GM11168 (cell line): ENCODE results near the gene CSRP3.

Experiments
- in situ Hi-C: fragments of 300-500 bp; cut with MboI; formaldehyde crosslinking; loops from one replicate; pipeline ENCODE4 v1.12.0; 2022; ENCODE audit warnings: low sequenced_read_pairs; ENCODE audit not compliant: unreplicated experiment

CSRP3 gene

DNA sequence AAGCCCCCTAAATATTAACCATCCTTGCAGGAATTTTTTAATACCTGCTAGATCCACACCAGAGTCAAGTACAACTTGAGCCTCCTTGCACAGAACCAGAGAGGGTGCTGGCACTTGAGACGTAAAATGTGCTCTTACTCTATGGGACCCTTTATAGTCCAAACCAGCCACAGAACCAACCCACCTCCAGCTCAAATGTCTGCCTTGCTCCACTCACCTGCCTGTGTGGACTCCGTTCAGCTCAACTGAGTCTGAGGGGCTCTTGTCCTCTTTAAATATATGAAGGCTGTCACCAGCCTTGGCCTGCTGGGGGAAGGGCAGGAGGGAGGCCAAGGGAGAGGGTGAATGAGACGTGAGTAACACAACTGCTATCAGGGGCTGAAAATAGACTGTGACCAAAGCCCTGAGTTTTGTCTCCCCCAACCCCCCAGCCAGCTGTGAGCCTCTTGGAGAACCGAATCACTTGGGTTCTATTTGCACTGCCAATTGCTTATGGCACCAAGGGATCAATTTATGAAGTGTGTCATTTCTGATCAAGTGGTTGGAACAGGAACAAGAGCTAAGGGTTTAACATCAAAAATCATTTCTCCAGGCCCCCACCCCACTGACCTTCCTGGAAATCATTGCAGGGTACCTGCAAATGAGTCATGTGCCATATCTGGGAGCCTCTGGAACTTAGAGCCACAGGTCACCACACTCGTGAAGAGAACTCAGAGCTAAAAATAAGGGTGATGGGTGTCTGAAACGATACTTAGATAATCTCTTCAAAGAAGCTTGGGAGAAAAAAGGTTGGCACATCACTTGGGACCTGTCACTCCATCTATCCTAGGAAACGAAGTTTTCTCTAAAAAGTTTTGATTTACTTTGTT, at the start of gene CSRP3:
TSS of gene CSRP3 (minus strand) at position 247 of the 869 bp plus-strand sequence. CDS start 9,535 bp downstream, outside the sequence.
- in situ Hi-C loops = no loop called here

DNA sequence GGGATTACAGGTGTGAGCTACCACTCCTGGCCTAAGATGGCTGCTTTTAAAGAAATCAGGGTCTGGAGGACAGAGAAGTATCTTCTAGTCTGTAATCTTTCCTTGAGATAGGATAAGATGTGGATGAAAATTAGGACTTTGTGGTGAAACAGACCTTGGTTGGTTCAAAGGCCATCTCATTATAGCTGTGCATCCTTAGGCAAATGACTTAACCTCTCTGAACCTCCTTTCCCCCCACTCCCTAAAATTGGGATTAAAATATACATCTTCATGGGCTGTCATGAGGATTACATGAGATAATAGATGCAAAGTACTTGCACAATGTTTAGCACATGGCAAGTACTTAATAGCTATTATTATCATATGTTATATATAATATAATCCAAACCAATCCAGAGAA, 49.8 kb upstream of the CSRP3 start:
- in situ Hi-C loops = no loop called here

DNA sequence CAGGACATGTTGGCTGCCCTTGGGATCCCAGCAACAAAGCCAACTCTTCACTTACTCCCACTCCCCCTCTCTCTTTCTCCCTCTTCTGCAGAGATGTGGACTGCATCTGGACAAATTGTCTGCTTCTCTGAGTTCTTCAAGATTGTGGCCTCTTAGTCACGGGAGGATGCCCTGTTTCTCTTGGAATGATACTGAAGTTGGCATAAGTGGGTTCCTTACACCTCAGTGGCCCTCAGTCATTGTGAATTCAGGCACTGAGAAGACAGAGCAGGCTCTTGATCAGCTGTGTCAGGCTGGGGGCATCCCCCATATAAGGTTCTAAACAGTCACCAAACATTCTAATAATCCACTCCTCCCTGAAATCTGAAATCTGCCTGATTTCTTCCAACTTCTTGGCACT, 45.0 kb upstream of the CSRP3 start:
- in situ Hi-C loops = no loop called here

DNA sequence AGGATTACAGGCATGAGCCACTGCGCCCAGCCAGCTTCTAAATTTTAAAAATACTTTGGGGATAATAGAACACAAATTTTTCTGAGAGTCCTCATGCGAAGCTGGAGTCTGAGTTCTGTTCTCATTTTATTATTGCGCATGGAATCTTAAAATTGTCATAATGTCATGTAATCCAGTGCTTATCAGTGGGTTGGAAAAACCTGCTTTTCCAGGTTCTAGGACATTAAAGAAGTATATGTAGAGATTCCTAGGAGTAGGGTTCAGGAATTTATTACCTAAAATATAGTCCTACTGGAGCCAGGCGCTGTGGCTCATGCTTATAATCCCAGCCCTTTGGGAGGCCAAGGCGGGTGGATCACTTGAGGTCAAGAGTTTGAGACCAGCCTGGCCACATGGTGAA, 43.6 kb upstream of the CSRP3 start:
- in situ Hi-C loops = no loop called here

DNA sequence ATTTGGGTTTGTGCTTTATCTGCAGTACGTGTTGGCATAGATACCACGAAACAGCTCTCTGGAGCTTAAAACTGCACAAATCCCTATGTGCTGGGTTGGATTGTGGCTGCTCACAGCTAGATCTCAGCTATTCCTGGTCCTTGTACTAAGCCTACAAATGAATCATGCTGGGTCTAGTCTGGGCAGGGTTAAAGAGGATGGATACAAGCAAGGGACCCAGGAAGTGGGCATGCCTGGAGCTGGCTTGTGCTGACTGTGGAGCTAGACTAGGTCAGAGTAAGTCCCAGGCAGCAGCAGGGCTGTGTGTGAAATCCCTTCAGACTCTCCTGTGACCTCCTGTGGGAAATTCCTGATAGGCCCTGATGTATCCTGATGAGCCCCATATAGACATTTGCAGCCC, 42.8 kb upstream of the CSRP3 start:
- in situ Hi-C loops = no loop called here

DNA sequence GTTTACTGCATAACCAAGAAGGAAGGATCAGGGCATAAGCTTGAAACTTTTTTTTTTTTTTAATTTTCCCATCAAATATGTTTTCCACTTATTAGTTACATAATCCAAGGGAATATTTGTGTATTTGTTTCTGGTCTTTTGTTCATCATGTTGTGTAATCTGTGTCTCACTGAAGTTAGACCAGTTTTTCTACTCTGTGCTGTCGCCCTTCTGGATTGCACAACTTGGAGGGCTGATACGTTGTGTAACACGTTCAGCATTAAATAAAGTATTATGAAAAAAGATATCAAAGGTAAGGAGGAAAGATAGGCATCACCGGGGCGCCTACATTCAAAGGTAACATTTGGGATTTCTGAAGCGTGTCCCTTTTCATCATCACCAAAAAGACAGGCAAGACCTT, 42.3 kb upstream of the CSRP3 start:
- in situ Hi-C loops = no loop called here

DNA sequence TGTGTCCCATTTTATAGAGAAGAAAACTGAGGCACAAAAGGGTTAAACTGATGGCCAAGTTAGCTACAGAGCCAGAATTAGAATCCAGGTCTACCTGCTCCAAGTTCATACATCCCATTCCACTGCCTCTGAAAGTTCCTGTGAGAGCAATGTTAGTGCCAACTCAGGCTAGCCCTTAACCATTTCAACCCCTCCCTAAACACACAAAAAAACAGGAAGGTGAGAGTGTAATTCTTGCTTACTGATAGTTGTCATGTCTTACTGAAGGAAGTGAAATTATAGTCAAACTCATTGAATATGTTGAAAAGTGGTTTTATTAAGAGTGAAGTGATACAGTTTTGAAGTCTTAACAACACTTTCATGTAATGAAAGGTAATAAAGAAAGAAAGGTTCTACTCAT, 41.8 kb upstream of the CSRP3 start:
- in situ Hi-C loops = no loop called here

DNA sequence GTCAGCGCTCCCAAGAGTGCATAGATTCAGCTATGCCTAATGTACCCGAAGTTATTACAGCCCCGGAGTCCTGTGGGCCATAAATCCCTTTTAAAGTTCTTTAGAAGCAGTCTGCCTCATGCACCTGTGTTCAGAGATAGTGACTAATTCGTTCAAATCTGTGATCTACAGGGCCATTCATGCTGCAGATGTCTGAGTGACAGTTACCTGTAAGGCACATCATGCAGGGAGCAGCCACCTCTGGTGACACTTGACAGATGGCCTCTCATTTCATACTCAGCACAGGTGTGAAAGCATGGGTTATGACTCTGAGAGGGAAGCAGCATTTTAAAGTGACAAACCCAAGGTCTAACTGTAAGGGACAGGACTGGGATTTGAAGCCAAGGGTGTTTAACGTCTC, 41.4 kb upstream of the CSRP3 start:
- in situ Hi-C loops = no loop called here

DNA sequence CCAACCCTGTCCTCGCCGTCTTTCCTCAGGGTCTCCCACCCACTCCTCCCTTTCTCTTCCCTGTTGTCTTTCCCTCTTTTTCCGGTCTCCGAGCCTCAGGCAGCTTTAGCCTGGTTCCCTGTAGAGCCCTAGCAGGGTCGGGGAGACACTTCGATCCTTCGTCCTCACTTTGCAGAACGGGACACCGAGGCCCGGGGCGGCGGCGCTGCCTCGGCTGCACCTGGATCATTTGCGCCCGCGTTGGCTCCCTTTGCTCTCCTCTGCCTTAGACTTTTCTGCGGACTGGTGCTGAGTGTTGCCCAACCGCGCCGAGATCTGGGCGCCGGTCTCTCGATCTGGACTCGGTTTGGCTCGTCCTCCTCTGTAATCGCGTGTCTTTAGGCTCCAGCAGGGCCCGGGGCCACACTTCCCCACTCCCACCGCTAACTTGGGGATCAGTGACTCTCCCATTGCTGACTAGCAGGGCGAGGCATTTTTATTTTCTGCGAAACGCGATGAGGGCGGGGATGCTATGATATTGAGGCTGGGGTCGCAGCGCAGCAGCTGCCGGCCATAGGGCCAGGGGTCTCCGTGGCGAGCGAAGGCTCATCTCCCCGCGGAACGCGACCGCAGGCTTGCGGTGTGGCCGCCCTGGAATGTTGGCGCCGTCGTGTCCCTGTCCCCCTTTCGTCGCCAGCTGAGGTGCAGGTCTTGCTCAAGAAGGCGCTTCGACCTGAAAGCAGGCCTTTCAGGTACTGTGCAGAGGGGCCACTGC, 40.6 kb upstream of the CSRP3 start:
- in situ Hi-C loops = no loop called here

DNA sequence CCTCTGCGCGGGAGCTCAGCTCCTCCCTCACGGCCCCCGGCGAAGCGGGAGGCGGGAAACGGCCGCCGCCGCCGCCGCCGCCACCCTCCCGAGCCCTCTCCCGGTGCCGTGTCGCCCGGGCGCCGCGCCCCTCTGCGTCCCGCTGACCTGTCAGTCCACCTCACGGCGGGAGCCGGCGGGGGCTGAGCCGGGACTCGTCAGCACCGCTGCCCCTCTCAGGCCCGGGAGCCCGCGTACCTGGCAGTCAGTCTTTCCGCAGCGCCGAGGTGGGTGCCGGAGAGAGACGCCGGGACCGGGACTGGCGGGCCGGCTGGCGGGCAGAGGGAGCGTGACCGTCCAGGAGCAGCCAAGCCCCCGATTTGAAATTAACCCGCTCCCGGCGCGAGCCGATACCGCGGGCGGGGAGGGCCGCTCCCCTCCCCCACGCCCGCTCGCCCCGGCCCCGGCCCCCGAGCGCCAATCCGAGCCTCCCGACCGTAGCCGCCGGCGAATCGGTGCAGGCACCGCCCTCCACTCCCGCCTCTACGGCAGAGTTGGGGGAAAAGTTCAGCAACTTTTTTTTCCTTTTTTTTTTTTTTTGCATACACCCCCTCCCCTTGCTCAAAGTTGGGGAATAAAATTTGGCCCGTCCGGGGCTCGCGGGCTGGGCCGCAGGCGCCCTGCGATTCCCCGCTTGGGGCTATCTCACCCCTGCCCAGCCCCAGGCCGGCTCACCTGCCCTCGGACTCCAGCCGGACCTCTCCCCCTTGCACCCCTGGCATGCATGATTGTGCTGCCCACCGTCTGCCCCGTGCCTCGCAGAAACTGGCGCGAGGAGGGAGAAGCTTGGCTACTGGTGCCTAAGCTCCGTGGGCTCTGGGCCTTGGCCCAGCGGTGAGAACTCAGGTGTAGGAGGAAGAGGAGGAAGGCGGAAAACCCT, 39.7 kb upstream of the CSRP3 start:
- in situ Hi-C loops = no loop called here

DNA sequence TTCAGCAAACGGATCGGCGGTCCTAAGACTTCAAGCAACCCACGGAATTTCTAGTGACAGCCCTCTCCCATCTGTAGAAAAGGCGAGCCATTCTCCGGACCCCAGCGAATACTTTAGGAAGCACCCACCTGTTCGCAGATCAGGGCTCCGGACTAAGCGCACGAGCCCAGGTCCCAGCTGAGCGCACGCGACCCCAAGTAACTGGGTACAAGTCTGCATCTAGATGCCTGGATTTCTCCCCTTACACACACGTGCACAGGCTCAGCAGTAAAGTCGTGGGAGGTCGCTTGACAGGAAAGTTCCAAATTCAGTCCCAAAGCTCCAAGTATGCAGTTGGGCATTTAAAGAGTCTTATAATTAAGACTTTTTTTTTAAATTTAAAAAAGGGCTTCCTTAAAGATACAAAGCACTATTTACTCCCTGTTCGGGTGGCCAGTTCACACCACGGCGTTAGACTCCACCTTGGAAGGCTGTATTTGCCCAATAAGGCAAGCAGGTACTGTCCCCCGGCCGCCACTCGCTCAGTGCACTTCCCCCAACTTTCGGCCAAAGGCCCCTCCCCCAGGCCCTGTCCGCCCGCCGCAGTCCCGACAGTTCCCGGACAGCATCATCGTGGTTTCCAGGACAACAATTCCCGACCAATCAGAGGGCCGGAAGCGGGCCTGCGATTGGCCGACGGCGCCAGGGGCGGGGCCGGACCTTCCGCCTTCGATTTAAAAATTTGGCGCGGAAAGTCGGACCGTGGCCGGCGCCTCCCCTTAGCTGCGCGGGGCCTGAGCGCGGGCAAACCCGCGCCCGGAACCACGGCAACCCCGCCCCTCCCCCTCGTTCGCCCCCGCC, 38.9 kb upstream of the CSRP3 start, which contains the start of gene E2F8:
TSS of gene E2F8 (minus strand) at position 526 of the 840 bp plus-strand sequence. CDS start 824 bp downstream, outside the sequence.
- in situ Hi-C loops = no loop called here

DNA sequence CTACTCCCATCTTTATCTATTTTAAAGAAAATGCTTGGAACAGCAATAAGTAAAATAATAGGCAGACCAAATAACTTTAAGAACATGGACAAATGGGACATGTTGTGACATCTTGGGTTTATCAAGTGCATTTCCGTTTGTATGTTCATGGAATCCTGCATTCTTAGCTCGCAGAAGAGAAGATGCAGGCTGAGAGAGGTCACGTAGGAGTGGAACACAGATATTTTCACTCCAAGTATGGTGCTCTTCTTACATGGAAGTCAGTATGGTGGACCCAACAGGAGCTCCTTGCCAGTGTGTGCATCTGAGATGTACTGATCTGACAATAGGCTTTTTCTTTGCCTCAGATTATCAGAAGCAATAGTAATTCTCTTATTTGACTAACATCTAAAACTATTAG, 37.3 kb upstream of the CSRP3 start:
- in situ Hi-C loops = loop anchor here (10.0 kb wide), 1 partner anchor 164 kb away; no protein-coding TSS in a partner anchor

DNA sequence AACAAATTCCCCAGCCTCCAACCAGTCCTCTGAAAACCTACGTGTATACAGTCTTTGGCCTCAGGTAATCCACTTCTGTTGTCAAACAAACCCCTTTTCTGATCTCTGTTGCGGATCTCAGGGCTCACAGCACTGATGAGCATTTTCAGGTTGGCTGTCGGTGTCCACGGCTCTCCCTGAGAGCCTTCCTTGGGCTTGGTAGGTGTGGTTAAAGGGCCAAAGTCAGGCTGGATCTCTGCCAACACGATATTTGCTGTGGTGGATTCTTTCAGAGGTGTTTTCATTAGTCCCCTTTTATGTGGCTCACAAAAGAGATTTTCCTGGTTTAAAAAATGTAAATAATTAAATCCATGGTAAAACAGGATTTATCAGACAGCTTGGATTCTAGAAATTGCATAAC, 36.0 kb upstream of the CSRP3 start:
- in situ Hi-C loops = loop anchor here (10.0 kb wide), 1 partner anchor 163 kb away; no protein-coding TSS in a partner anchor

DNA sequence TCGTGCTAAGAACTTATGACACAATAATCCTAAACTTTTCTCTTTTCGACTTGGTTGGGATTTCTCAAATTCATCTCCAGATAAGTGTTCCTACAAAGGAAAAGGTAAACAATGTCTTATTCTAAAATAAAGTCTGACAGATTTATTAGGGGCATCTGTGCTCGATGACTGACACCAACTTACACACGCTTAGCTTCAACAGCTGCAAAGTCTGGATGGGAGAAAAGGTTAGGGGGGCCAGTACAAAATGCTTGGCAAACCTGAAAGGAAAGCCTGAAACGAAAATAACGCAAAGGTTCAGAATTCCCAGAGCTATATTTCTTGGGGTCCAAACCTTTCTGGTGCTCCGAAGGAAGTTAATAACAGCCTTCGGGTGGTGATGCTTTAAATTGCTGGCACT, 35.6 kb upstream of the CSRP3 start:
- in situ Hi-C loops = loop anchor here (10.0 kb wide), 1 partner anchor 163 kb away; no protein-coding TSS in a partner anchor

DNA sequence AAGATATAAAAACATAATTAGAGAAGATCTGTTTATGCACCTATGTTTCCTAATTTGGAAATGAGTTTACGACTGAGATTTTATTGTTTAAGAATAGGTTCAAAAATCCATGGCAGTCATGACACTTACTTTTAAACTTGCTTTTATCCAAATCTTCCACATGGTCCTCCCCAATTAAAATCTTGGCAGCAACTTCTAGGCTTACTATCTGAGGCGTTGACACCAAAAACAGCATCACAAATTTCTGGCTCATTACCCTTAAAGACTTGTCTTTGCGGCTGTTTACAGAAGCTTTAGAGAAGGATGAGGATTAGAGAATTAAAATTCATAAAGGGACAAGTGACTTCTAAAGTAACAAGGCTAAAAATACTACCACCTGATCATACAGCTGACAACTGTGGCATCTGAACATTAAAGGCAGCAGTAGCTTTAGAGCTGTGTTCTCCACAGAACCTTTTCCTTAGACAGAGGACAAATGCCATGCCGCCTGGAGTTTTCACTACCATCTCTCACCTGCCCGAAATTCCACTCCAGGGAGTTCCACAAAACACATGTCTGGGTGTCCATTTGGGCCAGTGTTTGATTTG, 32.5 kb upstream of the CSRP3 start:
- in situ Hi-C loops = loop anchor here (10.0 kb wide), 1 partner anchor 160 kb away; no protein-coding TSS in a partner anchor

DNA sequence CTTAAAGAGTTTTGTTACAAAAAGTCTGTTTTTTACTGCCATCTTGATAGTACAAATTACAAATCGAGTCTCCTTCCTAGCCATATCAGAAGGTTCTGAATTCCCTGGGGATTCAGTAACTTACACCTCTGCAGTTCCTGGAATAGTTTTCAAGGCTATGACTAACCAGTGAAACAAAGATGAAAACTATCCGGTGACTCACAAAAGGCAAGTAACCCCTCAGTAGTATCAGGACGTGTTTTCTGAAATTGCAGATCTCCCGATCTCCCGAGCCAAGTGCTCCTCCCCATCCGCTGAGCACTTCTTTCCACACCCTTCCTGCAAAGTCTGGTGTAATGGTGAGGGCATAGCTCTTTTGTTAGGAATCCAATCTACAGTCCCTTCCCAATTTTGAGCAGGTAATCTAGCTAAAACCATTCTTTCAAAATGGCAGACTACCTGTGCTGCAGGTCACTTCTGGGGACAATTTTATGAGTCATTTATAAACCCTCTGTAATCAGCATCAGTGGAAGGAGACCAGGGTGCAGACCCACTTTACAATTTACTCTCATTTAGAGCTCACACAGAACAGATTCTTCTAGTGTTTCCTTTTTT, 31.2 kb upstream of the CSRP3 start:
- in situ Hi-C loops = loop anchor here (10.0 kb wide), 1 partner anchor 158 kb away; no protein-coding TSS in a partner anchor

DNA sequence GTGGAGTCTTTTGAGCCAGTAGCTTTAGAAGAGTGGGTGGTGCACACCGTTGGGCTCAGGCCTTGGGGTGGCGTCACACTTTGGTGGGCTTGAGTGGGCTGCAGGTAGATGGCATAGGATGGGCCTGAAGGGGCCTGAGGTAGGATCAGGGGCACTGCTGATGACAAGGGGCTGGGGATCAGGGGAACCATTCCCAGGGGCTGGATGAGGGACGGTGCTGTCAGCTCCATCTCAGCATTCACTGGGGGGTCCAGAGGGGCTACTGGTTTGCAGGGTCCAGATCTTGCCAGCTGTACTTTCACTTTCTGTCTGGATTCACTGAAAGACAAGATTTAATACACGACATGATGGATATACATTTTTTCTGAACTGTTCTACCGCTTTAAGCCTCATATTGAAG, 27.9 kb upstream of the CSRP3 start:
- in situ Hi-C loops = loop anchor here (10.0 kb wide), 1 partner anchor 155 kb away; no protein-coding TSS in a partner anchor

DNA sequence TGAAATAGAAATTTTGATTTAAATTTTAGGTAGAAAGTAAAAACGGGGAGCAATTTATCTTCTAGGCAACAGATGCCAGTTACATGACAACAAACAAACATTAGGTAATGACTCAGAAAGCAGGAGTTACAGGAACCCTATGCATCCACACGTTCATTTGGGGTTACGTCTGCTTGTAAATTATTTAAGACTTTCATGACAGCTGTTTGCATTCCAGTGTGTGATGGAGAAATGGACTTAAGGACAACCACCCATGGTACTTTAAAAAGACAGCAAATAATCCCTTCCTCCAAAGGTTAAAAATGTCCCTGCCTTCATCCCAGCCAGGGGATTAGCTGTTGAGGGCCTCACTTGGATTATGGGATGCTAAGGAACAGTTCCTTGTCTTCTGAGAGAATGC, 27.2 kb upstream of the CSRP3 start:
- in situ Hi-C loops = no loop called here
